ENCODE data around the gene PKD2L2. TPM values are rescaled to one million over a fixed set of nuclear protein-coding genes. Genes with fewer than 3 reads are reported as not detected.
A peak's percentile ranks its signal among the peaks of the same experiment; 100 is the strongest.

PKD2L2 gene
- polyA plus RNA-seq, 3 donors = 0.08 TPM; not detected in 2

DNA sequence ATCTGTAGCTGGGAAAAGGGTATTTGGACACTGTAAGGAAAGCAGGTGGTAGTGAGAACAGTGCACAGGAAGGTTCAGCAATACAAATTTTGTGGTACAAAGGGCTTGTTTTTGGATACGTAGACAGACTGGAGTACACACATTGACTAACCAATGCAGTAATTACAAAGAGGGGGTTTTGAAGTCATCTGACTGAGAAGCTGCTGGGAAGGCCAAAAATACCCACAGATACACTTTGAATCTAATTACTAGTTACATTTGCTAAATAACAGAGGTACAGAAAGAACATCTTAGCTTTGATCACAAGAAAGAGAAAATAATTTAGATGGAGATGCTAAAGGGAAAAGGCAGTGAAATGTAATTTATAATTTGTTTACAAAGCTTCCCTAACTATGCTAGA, 45.9 kb downstream of the PKD2L2 start:
- intact Hi-C loops (cut with micrococcal nuclease) = no loop called here

DNA sequence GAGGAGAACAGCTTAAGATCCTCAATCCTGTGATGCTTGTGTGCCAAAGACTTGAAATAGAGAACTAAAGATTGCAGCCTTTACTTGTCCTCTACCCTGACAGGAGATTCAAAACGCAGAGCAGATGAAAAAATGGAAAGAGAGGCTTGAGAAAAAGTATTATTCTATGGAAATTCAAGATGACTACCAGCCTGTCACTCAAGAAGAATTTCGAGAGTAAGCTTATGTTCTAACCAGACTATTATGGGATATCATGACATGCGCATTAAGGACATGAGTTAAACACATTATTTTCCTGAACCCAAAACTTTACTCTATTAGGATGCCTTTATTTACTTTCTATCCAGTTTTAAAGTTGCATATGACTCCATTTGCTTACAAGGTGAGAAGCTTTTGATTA, 46.4 kb downstream of the PKD2L2 start:
- no peak overlapping the region for H3K9ac ChIP-seq (ENCODE audit: insufficient read depth, low read length, poor library complexity, severe bottlenecking)
- H3K4me3 ChIP-seq (replicated peaks in 1 of 3; ENCODE audit: low read depth in 2 of 3, low read length in 3 of 3) = no peak overlapping the region
- Mint-ChIP-seq H3K27ac (no peak overlapping the region), H3K4me3 (no peak overlapping the region), H3K27me3 (ENCODE audit: low read depth in 3 of 3) (no peaks in the 10 kb centered on the region), H3K4me1 (no peaks in the 10 kb centered on the region), H3K9me3 (no peaks in the 10 kb centered on the region), H3K36me3 (peaks cover 35 to 37% of the 10 kb centered on the region in 2 donors)
- no CpG with 5 or more reads among the region's 3 CpGs for WGBS (ENCODE audit: insufficient coverage)
- no peak overlapping the region for H3K27ac ChIP-seq (ENCODE audit: low read depth in 1 of 2, low read length in 2 of 2)
- H2AFZ ChIP-seq (ENCODE audit: insufficient read depth, low read depth, low read length, poor library complexity, severe bottlenecking) = no peak overlapping the region
- no peak overlapping the region for H3K4me2 ChIP-seq (replicated peaks; ENCODE audit: extremely low read depth, low read length, poor library complexity, severe bottlenecking)
- no peaks in the 10 kb centered on the region for H4K20me1 ChIP-seq (ENCODE audit: insufficient read depth, low read length)
- TF ChIP-seq CTCF (IDR thresholded peaks at IDR 0.05) = no peak
- H3K36me3 ChIP-seq (replicated peaks in 1 of 2; ENCODE audit: control insufficient read depth in 1 of 2, insufficient read depth in 2 of 2, low read length in 2 of 2) = peaks cover 29 to 46% of the 10 kb centered on the region in 2 donors
- no peaks in the 10 kb centered on the region for H3K27me3 ChIP-seq (ENCODE audit: control insufficient read depth in 2 of 2, insufficient read depth in 2 of 2, low read length in 2 of 2)
- H3K79me2 ChIP-seq (ENCODE audit: insufficient read depth, low read length) = no peaks in the 10 kb centered on the region
- intact Hi-C loops (cut with micrococcal nuclease) = no loop called here
- H3K9me3 ChIP-seq (replicated peaks in 1 of 2; ENCODE audit: control insufficient read depth in 1 of 2, insufficient read depth in 1 of 2, low read length in 2 of 2) = no peaks in the 10 kb centered on the region
- no peak for DNase-seq
- no peaks in the 10 kb centered on the region for H3K4me1 ChIP-seq (ENCODE audit: control insufficient read depth in 1 of 2, insufficient read depth in 2 of 2, low read length in 2 of 2)

More for the DNA sequence above, 45.9 kb downstream of the PKD2L2 start:
- no CpG with 5 or more reads among the region's 1 CpG for WGBS (ENCODE audit: insufficient coverage)
- no peak for DNase-seq
- Histone ChIP-seq H3K36me3 (replicated peaks in 1 of 2; ENCODE audit: control insufficient read depth in 1 of 2, insufficient read depth in 2 of 2, low read length in 2 of 2) (peaks cover 24 to 41% of the 10 kb centered on the region in 2 donors), H3K27me3 (ENCODE audit: control insufficient read depth in 2 of 2, insufficient read depth in 2 of 2, low read length in 2 of 2) (no peaks in the 10 kb centered on the region), H3K9me3 (replicated peaks in 1 of 2; ENCODE audit: control insufficient read depth in 1 of 2, insufficient read depth in 1 of 2, low read length in 2 of 2) (no peaks in the 10 kb centered on the region), H4K20me1 (ENCODE audit: insufficient read depth, low read length) (no peaks in the 10 kb centered on the region), H2AFZ (ENCODE audit: insufficient read depth, low read depth, low read length, poor library complexity, severe bottlenecking) (no peak overlapping the region), H3K9ac (ENCODE audit: insufficient read depth, low read length, poor library complexity, severe bottlenecking) (no peak overlapping the region), H3K27ac (ENCODE audit: low read depth in 1 of 2, low read length in 2 of 2) (no peak overlapping the region), H3K4me2 (replicated peaks; ENCODE audit: extremely low read depth, low read length, poor library complexity, severe bottlenecking) (no peak overlapping the region), H3K4me3 (replicated peaks in 1 of 3; ENCODE audit: low read depth in 2 of 3, low read length in 3 of 3) (no peak overlapping the region), H3K4me1 (ENCODE audit: control insufficient read depth in 1 of 2, insufficient read depth in 2 of 2, low read length in 2 of 2) (no peaks in the 10 kb centered on the region), H3K79me2 (ENCODE audit: insufficient read depth, low read length) (no peaks in the 10 kb centered on the region)
- no peak for TF ChIP-seq CTCF (IDR thresholded peaks at IDR 0.05)
- peaks cover 31 to 37% of the 10 kb centered on the region in 2 donors for H3K36me3 Mint-ChIP-seq
- H3K4me3 Mint-ChIP-seq = no peak overlapping the region
- no peaks in the 10 kb centered on the region for H3K9me3 Mint-ChIP-seq
- H3K27me3 Mint-ChIP-seq (ENCODE audit: low read depth in 3 of 3) = no peaks in the 10 kb centered on the region
- no peaks in the 10 kb centered on the region for H3K4me1 Mint-ChIP-seq
- H3K27ac Mint-ChIP-seq = peak overlapping the region in 1 of 7 donors; percentile 55

Data from CD14-positive monocyte (primary cell).